ENCODE measurements around the gene FAM186B.

The FAM186B gene

GRCh38 chr12:49566361-49566760 lies 39.1 kb downstream of the FAM186B start:
- no peak overlapping the region for H3K4me3 ChIP-seq (ENCODE audit: low read depth, low read length)
- no peak for TF ChIP-seq CTCF (IDR thresholded peaks at IDR 0.05; ENCODE audit: borderline replicate concordance, insufficient read depth, low read depth, low read length)

GRCh38 chr12:49565406-49566265 lies 39.8 kb downstream of the FAM186B start:
- H3K4me3 ChIP-seq (ENCODE audit: low read depth, low read length), result no peak overlapping the region
- no peak for TF ChIP-seq CTCF (IDR thresholded peaks at IDR 0.05; ENCODE audit: borderline replicate concordance, insufficient read depth, low read depth, low read length)

- H3K4me3 ChIP-seq (ENCODE audit: low read depth, low read length), result no peak overlapping the region
- no peak for TF ChIP-seq CTCF (IDR thresholded peaks at IDR 0.05; ENCODE audit: borderline replicate concordance, insufficient read depth, low read depth, low read length)
These were observed 40.6 kb downstream of the FAM186B start for GRCh38 chr12:49564686-49565405.

GRCh38 chr12:49563951-49564685 lies 41.3 kb downstream of the FAM186B start:
- TF ChIP-seq CTCF (IDR thresholded peaks at IDR 0.05; ENCODE audit: borderline replicate concordance, insufficient read depth, low read depth, low read length), result no peak

GRCh38 chr12:49562831-49563230 lies 42.6 kb downstream of the FAM186B start:
- no peak overlapping the region for H3K4me3 ChIP-seq (ENCODE audit: low read depth, low read length)
- no peak for TF ChIP-seq CTCF (IDR thresholded peaks at IDR 0.05; ENCODE audit: borderline replicate concordance, insufficient read depth, low read depth, low read length)

More at GRCh38 chr12:49563951-49564685, 41.3 kb downstream of the FAM186B start:
- H3K4me3 ChIP-seq (ENCODE audit: low read depth, low read length), result no peak overlapping the region

DNA sequence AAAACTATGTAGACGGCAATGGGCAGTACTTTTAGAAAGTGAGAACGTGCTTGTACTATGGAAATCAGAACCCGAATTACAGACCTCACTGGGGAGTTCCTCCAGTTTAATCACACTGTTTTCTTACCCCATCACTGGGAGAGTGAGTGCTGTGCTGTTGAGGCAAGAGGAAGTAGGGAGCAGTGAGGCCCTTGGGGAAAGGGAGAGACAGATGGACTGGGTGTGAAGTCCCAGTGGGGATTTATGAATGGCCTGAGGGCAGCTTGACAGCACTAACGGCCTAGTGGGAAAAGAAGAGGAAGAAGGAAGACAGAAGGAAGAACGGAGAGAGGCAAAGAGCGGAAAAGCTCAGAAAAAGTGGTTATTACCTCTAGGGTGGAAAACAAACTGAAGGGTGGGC lies 43.2 kb downstream of the FAM186B start:
- no peak overlapping the region for H3K4me3 ChIP-seq (ENCODE audit: low read depth, low read length)
- no peak for TF ChIP-seq CTCF (IDR thresholded peaks at IDR 0.05; ENCODE audit: borderline replicate concordance, insufficient read depth, low read depth, low read length)
